BLaER1 (cell line): ENCODE measurements around the gene HIF3A.
A peak's percentile ranks its signal among the peaks of the same experiment; 100 is the strongest.

ENCODE experiments used
- H3K27ac ChIP-seq: shearing (Covaris generic); formaldehyde crosslinking; 2 replicates; pipeline ENCODE4 v1.8.1; 2022
- H3K27me3 ChIP-seq: shearing (Covaris generic); formaldehyde crosslinking; 2 replicates; pipeline ENCODE4 v1.8.1; 2022
- H3K36me3 ChIP-seq: shearing (Covaris generic); formaldehyde crosslinking; 2 replicates; pipeline ENCODE4 v1.8.1; 2022
- H3K4me1 ChIP-seq: shearing (Covaris generic); formaldehyde crosslinking; 2 replicates; pipeline ENCODE4 v1.8.1; 2022
- H3K4me2 ChIP-seq: shearing (Covaris generic); formaldehyde crosslinking; 2 replicates; pipeline ENCODE4 v1.8.1; 2022
- H3K4me3 ChIP-seq: shearing (Covaris generic); formaldehyde crosslinking; 2 replicates; pipeline ENCODE4 v1.8.1; 2022
- H3K9ac ChIP-seq: shearing (Covaris generic); formaldehyde crosslinking; 2 replicates; pipeline ENCODE4 v1.8.1; 2022
- H3K9me3 ChIP-seq: shearing (Covaris generic); formaldehyde crosslinking; 2 replicates; pipeline ENCODE4 v1.8.1; 2022
- H4K20me1 ChIP-seq: shearing (Covaris generic); formaldehyde crosslinking; 2 replicates; pipeline ENCODE4 v1.8.1; 2022
- Cebpa-rat ChIP-seq: shearing (Covaris generic); IDR thresholded peaks from 2 replicates; pipeline ENCODE4 v1.8.1; 2022

HIF3A gene

GRCh38 chr19:46355234-46356148, 58.6 kb downstream of the HIF3A start:
- Histone ChIP-seq H3K9me3 (no peaks in the 10 kb centered on the region), H3K9ac (no peak overlapping the region), H3K4me2 (no peak overlapping the region), H3K27ac (no peak overlapping the region), H3K36me3 (peaks cover 90% of the 10 kb centered on the region), H3K4me1 (peaks cover 27% of the 10 kb centered on the region), H4K20me1 (peaks cover 90% of the 10 kb centered on the region), H3K27me3 (no peaks in the 10 kb centered on the region), H3K4me3 (no peak overlapping the region)
- TF ChIP-seq Cebpa-rat, result no peak

- Histone ChIP-seq H3K36me3 (peaks cover 92% of the 10 kb centered on the region), H3K4me2 (no peak overlapping the region), H3K9ac (no peak overlapping the region), H3K27me3 (no peaks in the 10 kb centered on the region), H3K4me3 (no peak overlapping the region), H3K9me3 (no peaks in the 10 kb centered on the region), H4K20me1 (peaks cover 97% of the 10 kb centered on the region), H3K27ac (no peak overlapping the region), H3K4me1 (peaks cover 19% of the 10 kb centered on the region)
- no peak for TF ChIP-seq Cebpa-rat
Observed at GRCh38 chr19:46356149-46357055, 59.6 kb downstream of the HIF3A start.

- no peak overlapping the region for H3K9ac ChIP-seq
- H3K9me3 ChIP-seq, result no peaks in the 10 kb centered on the region
- H3K4me1 ChIP-seq, result peaks cover 13% of the 10 kb centered on the region
- H3K27ac ChIP-seq, result no peak overlapping the region
- H3K4me3 ChIP-seq, result no peak overlapping the region
- TF ChIP-seq Cebpa-rat, result no peak
- peaks cover 97% of the 10 kb centered on the region for H4K20me1 ChIP-seq
- peaks cover 79% of the 10 kb centered on the region for H3K36me3 ChIP-seq
- H3K27me3 ChIP-seq, result no peaks in the 10 kb centered on the region
- no peak overlapping the region for H3K4me2 ChIP-seq
Observed at GRCh38 chr19:46357846-46358583, 61.2 kb downstream of the HIF3A start.

GRCh38 chr19:46361915-46362314, 65.1 kb downstream of the HIF3A start:
- Histone ChIP-seq H3K4me2 (peak overlapping the region; percentile 42), H3K4me1 (peaks cover 16% of the 10 kb centered on the region), H4K20me1 (peaks cover 98% of the 10 kb centered on the region), H3K27ac (no peak overlapping the region), H3K36me3 (peaks cover 78% of the 10 kb centered on the region), H3K4me3 (no peak overlapping the region), H3K27me3 (no peaks in the 10 kb centered on the region), H3K9ac (no peak overlapping the region), H3K9me3 (no peaks in the 10 kb centered on the region)
- no peak for TF ChIP-seq Cebpa-rat

- no peak for TF ChIP-seq Cebpa-rat
- no peak overlapping the region for H3K4me2 ChIP-seq
- no peaks in the 10 kb centered on the region for H3K9me3 ChIP-seq
- peaks cover 78% of the 10 kb centered on the region for H3K36me3 ChIP-seq
- H3K9ac ChIP-seq, result no peak overlapping the region
- H3K27ac ChIP-seq, result no peak overlapping the region
- H3K4me3 ChIP-seq, result no peak overlapping the region
- H3K27me3 ChIP-seq, result no peaks in the 10 kb centered on the region
- H3K4me1 ChIP-seq, result peaks cover 28% of the 10 kb centered on the region
- H4K20me1 ChIP-seq, result peaks cover 98% of the 10 kb centered on the region
Observed at GRCh38 chr19:46364359-46364758, 67.5 kb downstream of the HIF3A start.

GRCh38 chr19:46365561-46365960, 68.7 kb downstream of the HIF3A start:
- H3K4me3 ChIP-seq, result no peak overlapping the region
- no peak for TF ChIP-seq Cebpa-rat
- peaks cover 98% of the 10 kb centered on the region for H4K20me1 ChIP-seq
- no peak overlapping the region for H3K27ac ChIP-seq
- H3K36me3 ChIP-seq, result peaks cover 75% of the 10 kb centered on the region
- no peaks in the 10 kb centered on the region for H3K27me3 ChIP-seq
- H3K9ac ChIP-seq, result 0 out of 2 replicates have a peak overlapping the region, but pooled peaks have one; percentile 6
- H3K9me3 ChIP-seq, result no peaks in the 10 kb centered on the region
- peaks cover 39% of the 10 kb centered on the region for H3K4me1 ChIP-seq
- H3K4me2 ChIP-seq, result no peak overlapping the region

GRCh38 chr19:46366620-46367292, 69.9 kb downstream of the HIF3A start:
- H3K27ac ChIP-seq, result no peak overlapping the region
- no peak overlapping the region for H3K9ac ChIP-seq
- H3K36me3 ChIP-seq, result peaks cover 80% of the 10 kb centered on the region
- H4K20me1 ChIP-seq, result peaks cover 98% of the 10 kb centered on the region
- peaks cover 45% of the 10 kb centered on the region for H3K4me1 ChIP-seq
- no peak for TF ChIP-seq Cebpa-rat
- no peak overlapping the region for H3K4me2 ChIP-seq
- H3K9me3 ChIP-seq, result no peaks in the 10 kb centered on the region
- H3K4me3 ChIP-seq, result no peak overlapping the region
- H3K27me3 ChIP-seq, result no peaks in the 10 kb centered on the region

GRCh38 chr19:46367426-46367825, 70.6 kb downstream of the HIF3A start:
- Histone ChIP-seq H3K36me3 (peaks cover 86% of the 10 kb centered on the region), H3K27ac (no peak overlapping the region), H3K9me3 (no peaks in the 10 kb centered on the region), H3K9ac (no peak overlapping the region), H4K20me1 (peaks cover 98% of the 10 kb centered on the region), H3K27me3 (no peaks in the 10 kb centered on the region), H3K4me3 (no peak overlapping the region), H3K4me2 (no peak overlapping the region), H3K4me1 (peaks cover 46% of the 10 kb centered on the region)
- TF ChIP-seq Cebpa-rat, result no peak

GRCh38 chr19:46368116-46368515, 71.3 kb downstream of the HIF3A start:
- peaks cover 93% of the 10 kb centered on the region for H3K36me3 ChIP-seq
- H3K4me1 ChIP-seq, result peaks cover 53% of the 10 kb centered on the region
- no peak overlapping the region for H3K27ac ChIP-seq
- TF ChIP-seq Cebpa-rat, result no peak
- H3K27me3 ChIP-seq, result no peaks in the 10 kb centered on the region
- no peak overlapping the region for H3K4me2 ChIP-seq
- no peak overlapping the region for H3K4me3 ChIP-seq
- peaks cover 100% of the 10 kb centered on the region for H4K20me1 ChIP-seq
- H3K9ac ChIP-seq, result no peak overlapping the region
- no peaks in the 10 kb centered on the region for H3K9me3 ChIP-seq
